ENCODE results near the gene PHACTR1. TPM values are rescaled to one million over a fixed set of nuclear protein-coding genes. Genes with fewer than 3 reads are reported as not detected.

The PHACTR1 gene
- total RNA-seq, 1 donor from 2014 or later, result 85.9 TPM

- Histone ChIP-seq H3K9me3 (replicated peaks) (no peaks in the 10 kb centered on the region), H3K36me3 (no peaks in the 10 kb centered on the region), H3K27ac (replicated peaks) (no peak overlapping the region), H3K4me3 (no peak overlapping the region), H3K4me1 (no peaks in the 10 kb centered on the region), H3K27me3 (ENCODE audit: low read depth) (peaks cover 14% of the 10 kb centered on the region)
- intact Hi-C loops (cut with micrococcal nuclease), result no loop called here
- TF ChIP-seq CTCF (IDR thresholded peaks at IDR 0.05; ENCODE audit: borderline replicate concordance), result no peak
- DNase-seq, result no peak
These were observed 215.1 kb downstream of the PHACTR1 start for GRCh38 chr6:12931639-12932038.

GRCh38 chr6:12935637-12936036 is 219.1 kb downstream of the PHACTR1 start:
- Histone ChIP-seq H3K36me3 (no peaks in the 10 kb centered on the region), H3K4me3 (no peak overlapping the region), H3K27ac (replicated peaks) (no peak overlapping the region), H3K4me1 (no peaks in the 10 kb centered on the region), H3K9me3 (replicated peaks) (no peaks in the 10 kb centered on the region), H3K27me3 (ENCODE audit: low read depth) (no peaks in the 10 kb centered on the region)
- no peak for DNase-seq
- intact Hi-C loops (cut with micrococcal nuclease), result no loop called here
- TF ChIP-seq CTCF (IDR thresholded peaks at IDR 0.05; ENCODE audit: borderline replicate concordance), result no peak

GRCh38 chr6:12937971-12938370 is 221.4 kb downstream of the PHACTR1 start:
- Histone ChIP-seq H3K27ac (replicated peaks) (no peak overlapping the region), H3K4me1 (no peaks in the 10 kb centered on the region), H3K4me3 (no peak overlapping the region), H3K9me3 (replicated peaks) (no peaks in the 10 kb centered on the region), H3K36me3 (no peaks in the 10 kb centered on the region), H3K27me3 (ENCODE audit: low read depth) (no peaks in the 10 kb centered on the region)
- intact Hi-C loops (cut with micrococcal nuclease), result no loop called here
- no peak for TF ChIP-seq CTCF (IDR thresholded peaks at IDR 0.05; ENCODE audit: borderline replicate concordance)
- no peak for DNase-seq

GRCh38 chr6:12939314-12939713 is 222.7 kb downstream of the PHACTR1 start:
- no peak for DNase-seq
- H3K9me3 ChIP-seq (replicated peaks), result no peaks in the 10 kb centered on the region
- intact Hi-C loops (cut with micrococcal nuclease), result no loop called here
- no peak for TF ChIP-seq CTCF (IDR thresholded peaks at IDR 0.05; ENCODE audit: borderline replicate concordance)
- H3K36me3 ChIP-seq, result no peaks in the 10 kb centered on the region
- H3K4me1 ChIP-seq, result no peaks in the 10 kb centered on the region
- H3K4me3 ChIP-seq, result no peak overlapping the region
- H3K27ac ChIP-seq (replicated peaks), result no peak overlapping the region
- H3K27me3 ChIP-seq (ENCODE audit: low read depth), result no peaks in the 10 kb centered on the region

GRCh38 chr6:12941422-12941821 is 224.9 kb downstream of the PHACTR1 start:
- DNase-seq, result no peak
- no peak for TF ChIP-seq CTCF (IDR thresholded peaks at IDR 0.05; ENCODE audit: borderline replicate concordance)
- H3K4me1 ChIP-seq, result no peaks in the 10 kb centered on the region
- no peaks in the 10 kb centered on the region for H3K36me3 ChIP-seq
- no peaks in the 10 kb centered on the region for H3K9me3 ChIP-seq (replicated peaks)
- intact Hi-C loops (cut with micrococcal nuclease), result no loop called here
- no peak overlapping the region for H3K27ac ChIP-seq (replicated peaks)
- H3K27me3 ChIP-seq (ENCODE audit: low read depth), result no peaks in the 10 kb centered on the region
- no peak overlapping the region for H3K4me3 ChIP-seq

- H3K4me3 ChIP-seq, result no peak overlapping the region
- intact Hi-C loops (cut with micrococcal nuclease), result no loop called here
- TF ChIP-seq CTCF (IDR thresholded peaks at IDR 0.05; ENCODE audit: borderline replicate concordance), result no peak
These were observed 227.0 kb downstream of the PHACTR1 start for GRCh38 chr6:12943549-12943948.

More at GRCh38 chr6:12943549-12943948, 227.0 kb downstream of the PHACTR1 start:
- Histone ChIP-seq H3K9me3 (replicated peaks) (no peaks in the 10 kb centered on the region), H3K27me3 (ENCODE audit: low read depth) (no peaks in the 10 kb centered on the region), H3K4me1 (no peaks in the 10 kb centered on the region), H3K36me3 (no peaks in the 10 kb centered on the region), H3K27ac (replicated peaks) (no peak overlapping the region)
- no peak for DNase-seq

All from left ventricle myocardium inferior (tissue), 1 donor.